GM19043 (cell line): Measurements from ENCODE around the gene MRPL37.

Experiments
- ATAC-seq: cut with Tn5 transposase; IDR thresholded peaks from one replicate; pipeline ENCODE4 v1.9.1; 2021; ENCODE audit warnings: low read depth; ENCODE audit not compliant: unreplicated experiment

Gene MRPL37

DNA sequence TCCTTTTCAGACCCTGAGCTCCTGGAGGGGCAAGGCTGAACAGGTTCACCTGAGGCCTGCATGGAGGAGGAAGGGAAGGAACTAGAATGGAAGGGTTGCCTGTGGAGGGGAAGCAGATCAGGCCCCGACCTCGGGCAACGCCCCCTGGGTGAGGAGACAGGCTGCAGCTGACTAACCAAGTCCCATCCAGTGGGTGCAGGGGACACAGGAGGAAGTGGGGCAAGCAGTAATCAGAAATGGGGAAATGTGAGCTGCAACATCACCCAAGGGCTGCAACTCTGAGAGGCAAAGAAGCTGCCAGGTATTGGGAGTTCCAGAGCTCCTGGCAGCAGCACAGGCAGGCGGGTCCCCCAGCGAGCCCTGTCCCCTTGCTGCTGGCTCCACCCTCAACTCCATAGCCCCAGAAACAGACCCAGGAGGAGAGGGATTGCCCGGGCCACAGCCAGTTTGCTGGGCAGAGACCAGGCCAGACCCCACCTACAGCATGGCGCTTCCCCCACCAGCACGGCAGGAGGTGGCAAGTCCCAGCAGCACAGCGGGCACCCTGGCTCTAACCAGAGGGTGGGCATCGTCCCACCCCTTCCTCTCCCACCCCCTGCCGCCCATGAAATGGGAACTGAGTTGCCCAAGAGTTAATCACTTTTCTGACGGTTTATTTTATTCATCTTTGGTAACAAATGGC, 38.5 kb downstream of the MRPL37 start:
- no peak for ATAC-seq

DNA sequence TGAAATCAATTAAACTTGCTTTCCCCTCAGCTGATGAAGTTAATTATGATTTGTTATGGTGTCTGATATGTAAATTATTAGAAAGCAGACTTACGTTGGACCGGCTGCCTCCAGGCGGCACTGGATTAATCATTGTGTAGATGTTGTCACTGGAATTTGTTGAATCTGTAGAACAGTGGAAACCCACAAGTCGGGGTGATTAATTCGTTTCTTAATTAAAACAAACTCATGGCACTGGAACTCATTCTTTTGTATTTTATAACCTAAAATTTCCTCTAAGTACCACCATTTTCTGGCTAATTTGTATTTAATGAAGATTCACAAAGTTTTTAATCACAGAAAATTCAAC, 39.0 kb downstream of the MRPL37 start:
- ATAC-seq: no peak

DNA sequence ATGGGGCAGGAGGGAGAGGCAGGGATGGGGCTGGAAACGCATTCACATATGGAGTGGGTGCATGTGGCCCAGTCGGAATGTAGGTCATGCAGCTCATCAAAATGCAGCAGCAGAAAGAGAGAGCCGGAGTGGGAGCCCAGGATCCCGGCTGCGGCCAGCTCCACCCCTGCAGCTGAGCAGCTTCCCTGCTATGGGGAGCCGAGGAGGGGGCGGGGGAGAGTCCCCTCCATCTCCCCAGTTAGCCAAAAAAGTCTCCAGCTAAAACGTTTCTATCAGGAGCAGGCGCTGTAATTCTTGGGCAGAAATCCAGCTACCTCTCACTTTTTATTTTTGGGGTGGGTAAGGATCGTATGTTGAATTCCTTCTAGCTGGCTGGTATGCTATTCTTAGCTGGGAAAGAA, 39.7 kb downstream of the MRPL37 start:
- ATAC-seq: no peak

DNA sequence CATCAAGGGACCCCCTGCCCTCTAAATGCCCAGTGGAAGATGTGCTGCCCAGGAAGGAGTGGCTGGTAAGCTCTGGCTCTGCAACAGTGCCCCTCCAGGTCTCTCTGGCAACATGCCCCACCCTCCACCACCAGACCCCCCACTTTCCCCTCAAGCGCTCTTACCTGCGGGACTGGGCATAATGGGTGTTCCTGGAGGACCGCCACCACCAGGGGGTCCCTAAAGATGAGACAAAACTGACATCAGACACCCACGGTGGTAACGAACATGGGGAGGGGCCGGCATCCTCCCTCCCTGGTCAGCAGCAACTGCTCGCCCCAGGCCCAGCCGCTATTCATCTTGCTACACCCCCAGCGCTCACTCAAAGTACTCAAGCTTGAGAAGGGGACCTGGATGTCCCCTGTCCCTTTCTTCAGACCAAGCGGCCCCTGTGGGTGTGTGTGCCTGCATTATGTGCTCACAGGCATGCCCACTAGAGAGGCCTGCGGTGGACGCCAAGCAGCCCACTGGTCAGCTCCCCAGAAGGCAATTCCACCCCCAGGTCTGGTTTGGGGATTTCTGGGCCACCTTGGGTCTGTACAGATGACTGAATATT, 40.9 kb downstream of the MRPL37 start:
- ATAC-seq: no peak

DNA sequence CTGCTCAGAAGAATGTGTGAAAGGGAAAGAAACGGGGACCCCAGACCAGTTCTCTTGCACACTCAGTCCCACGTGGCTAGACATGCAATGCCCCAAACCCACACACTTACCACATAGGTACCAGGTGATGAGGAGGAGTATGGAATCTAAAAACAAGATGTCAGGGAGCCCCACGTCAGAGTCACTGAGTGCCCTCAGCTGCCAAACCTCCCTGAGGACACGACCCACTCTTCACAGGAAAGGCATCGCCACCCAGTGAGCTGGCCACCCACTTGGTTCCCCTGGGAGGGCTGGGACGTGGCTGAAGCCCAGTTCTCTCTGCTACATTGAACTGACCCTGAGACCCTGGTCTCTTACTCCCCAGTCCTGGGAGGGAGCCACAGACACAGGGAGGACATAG, 41.4 kb downstream of the MRPL37 start:
- no peak for ATAC-seq

DNA sequence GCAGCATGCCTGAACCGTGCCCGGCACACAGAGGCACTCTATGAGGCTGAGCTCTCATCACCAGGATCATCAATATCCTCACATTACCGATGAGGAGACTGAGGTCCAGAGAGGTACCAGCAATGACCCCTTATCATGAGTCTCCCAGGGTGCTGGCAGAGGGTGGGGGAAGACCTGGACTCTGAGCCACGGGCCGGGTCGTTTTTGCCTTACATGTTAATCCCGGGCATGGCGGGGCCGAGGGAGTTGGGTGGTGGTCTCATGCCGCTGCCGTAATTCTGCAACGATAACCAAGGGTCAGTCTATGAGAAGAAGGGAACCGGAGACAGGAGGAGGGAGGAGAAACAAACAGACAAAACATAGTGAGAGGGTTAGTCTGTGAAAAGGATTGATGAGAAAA, 43.1 kb downstream of the MRPL37 start:
- no peak for ATAC-seq

DNA sequence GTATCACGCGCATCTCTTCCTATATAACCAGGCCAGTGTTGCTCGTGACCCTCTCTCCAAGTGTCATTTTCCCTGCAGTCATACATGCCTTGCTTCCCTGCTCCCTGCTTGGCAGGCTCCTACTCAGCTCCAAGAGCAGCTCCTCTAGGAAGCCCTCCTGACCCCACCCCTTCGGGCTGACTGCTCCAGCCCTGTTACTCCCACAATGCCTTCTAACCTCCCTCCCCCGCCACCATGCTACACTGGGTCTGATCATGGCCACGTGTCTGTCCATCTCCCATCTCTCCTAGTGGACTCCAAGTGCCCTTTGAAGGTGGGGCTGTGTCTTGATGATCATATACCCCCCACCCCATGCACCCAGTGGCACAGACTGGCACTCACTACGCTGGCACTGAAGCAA, 44.7 kb downstream of the MRPL37 start:
- ATAC-seq: no peak

DNA sequence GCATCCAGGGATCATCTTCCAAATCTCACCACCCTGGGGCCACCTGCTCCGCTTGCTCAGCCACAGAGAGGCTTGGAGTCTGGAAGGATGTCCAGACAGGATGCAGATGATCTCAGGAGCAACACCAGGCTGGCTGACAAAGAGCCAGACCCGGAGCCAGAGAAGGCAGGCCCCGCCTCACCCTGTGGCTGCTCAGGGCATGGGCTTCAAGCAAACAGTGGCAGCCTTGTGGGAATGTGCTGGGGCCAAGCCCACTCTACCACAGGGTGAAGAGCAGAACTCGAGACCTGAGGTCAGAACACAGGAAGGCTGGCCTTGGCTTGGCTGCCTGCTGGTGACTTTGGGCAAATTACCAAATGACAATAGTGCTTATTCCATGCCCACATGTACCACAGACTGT, 45.5 kb downstream of the MRPL37 start:
- no peak for ATAC-seq

DNA sequence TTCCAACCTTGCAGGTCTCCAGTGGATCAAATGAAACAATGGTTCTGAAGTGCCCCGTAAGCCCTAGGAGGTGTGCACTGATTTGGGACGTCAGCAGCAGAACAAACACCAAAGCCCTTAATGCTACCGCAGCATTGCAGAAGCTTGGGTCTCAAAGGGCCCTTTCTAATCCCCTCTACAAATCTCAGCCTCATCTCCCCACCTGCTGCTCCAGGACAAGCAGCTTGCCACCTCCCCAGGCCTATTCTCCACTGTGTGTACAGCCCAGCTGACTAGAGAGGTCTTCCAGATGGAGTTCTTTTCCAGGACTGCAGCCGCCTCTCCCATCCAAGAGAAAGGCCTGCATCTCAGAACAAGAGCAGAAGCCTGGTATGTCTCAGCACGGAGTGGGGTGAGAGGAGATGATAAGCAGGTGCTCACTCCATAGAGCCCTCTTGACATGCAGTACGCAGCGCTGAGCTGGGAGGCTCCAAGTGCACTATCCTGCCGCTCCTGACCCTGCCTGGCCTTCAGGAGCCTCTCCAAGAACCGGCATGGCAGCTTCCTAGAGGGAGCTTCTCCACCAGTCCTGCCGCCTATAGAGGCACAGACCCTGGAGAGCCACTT, 46.3 kb downstream of the MRPL37 start:
- no peak for ATAC-seq

DNA sequence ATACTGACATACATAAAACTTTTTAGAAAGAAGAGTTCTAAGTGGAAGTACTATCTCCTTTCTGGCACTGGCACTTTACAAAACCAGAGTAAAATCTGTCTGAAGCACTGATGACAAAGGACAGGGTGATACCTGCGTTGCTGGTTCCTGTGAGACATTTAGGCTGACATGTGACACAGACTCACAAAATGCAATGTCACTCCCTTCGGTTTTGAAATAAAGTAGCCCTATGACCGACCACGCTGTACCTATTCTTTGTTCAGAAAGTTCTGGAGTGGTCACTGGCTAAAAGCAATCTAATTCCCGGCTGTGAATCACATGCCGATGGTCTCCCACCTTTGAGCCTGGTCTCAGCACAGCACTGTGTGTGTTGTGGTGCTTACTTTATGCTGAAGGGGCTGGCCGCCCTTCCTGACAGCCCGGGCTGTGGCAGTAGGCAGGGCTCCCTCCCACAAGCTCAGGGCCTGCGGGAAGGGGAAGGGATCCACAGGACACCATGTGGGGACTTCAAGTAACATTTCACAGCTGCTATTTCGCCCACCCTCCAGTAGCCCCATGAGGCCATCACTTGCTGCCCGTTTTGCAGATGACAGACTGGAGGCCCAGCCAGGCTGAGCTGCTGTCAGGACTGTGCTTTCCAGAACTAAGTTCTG, 48.0 kb downstream of the MRPL37 start:
- no peak for ATAC-seq

DNA sequence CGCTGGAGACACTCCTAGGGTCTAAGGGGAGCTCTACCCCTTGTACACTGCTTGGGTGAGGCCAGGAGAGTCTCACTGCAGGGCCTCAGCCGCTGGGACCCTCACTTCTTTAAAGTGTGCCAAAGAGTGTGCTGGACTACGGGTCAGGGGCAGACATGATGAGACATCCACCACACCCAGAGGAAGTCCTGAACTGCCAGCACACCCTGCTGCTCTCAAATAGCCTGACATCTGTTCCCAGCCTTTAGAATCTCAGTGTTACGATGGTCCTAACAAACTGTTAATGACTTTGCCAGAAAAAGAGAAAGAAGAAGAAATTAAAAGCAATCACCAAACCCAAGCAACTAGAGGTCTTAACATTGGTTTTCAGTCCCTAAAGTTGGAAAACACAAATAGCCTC, 49.0 kb downstream of the MRPL37 start:
- ATAC-seq: no peak

DNA sequence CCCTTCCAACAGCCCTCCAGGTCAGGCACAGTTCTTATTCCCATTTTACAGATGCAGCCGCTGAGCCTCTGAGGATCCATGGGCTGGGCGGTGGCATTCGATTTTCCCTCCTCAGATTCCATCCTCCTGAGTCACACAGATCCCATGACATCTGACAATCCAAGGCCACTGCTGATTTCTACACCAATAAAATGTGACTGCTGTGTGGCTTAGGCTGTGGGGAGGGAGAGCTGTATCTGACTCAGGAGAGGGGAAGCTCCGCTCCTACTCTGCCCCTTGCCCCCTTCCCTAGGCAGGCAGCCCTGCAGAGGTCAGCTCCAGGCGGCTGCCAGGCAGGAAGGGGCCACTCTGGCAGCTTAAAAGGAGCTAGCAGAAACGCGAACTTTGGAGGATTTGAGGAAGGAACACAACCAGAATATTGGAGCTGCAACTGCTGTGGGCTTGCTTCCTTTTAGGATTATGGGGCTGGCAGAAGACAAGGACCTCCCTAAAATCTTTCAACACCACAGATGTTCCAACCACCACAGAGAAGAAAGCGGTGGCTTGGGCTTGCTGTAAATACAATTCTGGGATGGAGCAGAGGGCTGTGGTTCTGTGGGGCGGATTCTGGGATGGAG, 50.0 kb downstream of the MRPL37 start:
- no peak for ATAC-seq

DNA sequence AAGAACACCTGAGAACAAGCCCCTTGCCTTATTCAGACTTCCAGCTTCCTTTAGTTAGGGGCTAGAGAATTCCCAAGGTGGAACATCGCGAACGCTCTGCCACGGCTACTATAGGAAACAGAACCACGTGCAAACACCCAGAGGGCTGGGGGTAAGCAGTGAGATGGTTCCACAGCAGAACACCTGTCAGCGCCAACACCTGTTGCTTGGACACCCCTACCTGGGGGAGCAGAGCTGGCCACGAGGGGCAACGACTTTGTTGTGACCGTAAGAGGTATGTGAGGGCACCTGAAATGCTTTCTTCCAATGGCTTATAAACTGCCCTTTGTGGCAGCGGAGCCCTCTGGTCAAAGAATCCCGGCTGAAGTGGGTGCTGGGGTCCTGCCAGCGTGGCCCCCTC, 50.7 kb downstream of the MRPL37 start:
- no peak for ATAC-seq

DNA sequence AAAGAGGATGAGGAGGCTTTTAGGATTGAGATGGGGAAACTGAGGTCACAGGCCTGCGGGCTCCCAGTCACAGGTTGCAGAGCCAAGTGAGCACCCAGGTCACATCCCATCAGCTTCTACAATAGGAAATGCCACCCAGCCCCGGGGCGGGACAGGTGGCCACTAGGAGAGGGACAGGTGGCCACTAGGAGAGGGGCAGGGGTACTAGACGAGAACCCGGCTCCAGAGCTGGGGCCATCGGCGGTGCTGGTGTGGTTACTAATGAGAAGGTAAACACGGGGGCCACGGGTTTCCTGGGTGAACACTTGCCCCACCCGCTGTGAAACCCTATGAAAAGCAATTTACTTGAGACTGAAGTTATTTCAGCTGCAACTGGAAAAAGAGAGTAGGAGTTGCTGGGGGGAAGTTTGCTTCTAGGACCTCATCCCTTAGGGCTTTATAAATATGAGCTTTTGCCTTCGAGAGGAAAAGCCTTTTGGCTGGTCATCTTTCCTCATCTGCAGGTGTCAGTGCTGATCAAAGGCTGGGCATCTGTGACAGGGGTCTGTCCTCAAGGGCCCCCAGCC, 52.5 kb downstream of the MRPL37 start:
- no peak for ATAC-seq

DNA sequence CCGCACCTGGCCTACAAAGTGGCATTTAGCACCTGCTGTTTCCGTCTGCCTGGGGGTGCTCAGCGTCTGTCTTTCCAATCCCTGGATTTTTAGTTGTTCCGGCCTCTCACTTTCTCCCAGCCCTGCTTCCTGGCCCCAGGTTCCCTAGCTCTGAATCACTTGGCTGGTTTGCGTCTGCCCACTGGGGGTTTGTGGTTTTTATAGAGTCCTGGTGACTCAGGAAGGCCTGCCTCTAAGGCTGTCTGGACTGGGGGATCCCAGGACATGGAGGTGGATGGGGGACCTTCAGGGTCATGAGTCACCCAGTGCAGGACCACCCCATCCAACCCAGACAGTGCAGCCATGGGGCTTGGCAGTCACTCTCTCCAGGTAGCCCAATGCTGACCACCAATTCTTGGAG, 53.5 kb downstream of the MRPL37 start:
- ATAC-seq: no peak

DNA sequence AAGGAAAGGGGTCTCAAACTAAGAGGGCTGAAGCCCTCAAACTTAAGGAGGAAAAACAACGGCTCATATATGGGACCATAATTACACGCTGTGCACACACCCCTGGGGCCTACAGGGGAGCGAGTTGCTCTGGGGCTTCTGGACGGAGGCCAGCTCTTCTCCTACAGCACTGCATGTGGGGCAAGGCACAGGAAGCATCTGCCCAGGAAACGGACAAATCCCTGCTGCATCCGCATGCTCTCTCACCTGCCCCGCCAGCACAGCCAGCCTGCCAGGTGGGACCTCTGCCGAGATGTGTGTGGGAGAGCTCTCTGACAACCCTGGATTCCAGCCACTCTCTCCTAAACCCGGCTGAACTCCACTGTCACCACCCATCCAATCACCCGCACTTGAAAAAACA, 54.1 kb downstream of the MRPL37 start:
- ATAC-seq: no peak

DNA sequence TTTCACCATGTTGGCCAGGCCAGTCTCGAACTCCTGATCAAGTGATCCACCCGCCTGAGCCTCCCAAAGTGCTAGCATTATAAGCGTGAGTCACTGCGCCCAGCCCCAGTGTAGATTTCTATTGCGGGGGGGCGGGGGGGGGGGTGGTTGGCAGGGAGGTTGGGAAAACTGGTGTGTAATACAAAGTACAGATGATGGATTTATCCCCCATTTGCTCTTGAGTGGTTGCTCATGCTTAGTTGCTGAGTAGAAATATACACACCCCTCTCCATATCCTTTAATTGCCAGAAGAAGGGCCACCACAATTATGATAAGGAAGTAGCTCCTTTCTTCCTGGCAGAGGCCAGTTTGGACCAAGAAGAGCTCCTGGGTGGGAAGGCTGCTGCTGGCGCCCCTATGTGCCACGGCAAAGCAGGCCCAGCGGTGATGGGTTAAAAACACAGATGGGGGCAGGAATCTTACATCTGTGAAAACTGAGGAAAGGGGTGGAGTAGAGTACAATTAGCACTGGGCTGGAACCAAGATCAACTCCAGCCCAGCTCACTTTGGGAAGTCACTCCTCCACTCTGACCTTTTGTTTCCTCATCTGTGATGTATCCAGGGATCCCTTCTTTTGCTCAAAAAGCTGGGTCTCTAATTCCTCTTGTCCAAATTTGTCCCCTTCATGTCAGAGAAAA, 55.2 kb downstream of the MRPL37 start:
- no peak for ATAC-seq

DNA sequence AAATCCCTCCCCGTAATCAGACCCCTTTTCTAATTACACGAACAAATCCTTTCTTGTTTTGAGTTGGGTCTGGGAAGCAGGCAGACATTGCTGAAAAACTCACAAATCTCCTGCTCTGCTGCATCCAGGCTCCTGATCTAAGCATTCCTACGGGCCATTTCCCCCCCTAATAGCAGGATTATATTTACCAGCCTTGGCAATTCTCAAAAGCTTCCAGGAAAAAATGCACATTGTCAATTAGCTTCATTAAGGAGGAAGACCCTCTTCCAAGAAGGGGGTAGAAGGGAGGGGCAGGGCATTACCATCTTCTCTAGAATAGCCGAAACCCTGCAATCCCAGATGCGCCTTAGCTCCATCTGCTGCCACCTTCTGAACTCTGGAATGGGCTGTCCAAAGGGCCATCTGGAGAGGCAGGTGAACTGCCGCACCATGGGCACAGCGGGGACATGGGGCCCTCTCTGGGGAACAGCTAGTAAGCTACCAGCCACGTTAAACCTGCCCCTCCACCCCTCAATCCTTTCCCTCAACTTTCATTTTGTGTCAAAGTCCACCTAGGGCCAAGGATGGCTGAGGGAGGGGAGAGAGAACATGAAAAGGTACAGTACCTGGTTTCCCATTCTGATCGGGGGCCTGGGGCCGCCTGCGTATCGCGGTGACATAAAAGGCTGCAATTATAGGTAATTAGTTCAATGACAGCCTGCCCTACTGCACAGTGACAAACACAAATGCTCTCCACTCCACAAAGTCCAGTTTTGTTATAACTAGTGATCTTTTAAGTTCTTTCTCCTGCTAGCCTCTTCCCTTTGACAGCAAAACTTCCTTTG, 56.8 kb downstream of the MRPL37 start:
- no peak for ATAC-seq

DNA sequence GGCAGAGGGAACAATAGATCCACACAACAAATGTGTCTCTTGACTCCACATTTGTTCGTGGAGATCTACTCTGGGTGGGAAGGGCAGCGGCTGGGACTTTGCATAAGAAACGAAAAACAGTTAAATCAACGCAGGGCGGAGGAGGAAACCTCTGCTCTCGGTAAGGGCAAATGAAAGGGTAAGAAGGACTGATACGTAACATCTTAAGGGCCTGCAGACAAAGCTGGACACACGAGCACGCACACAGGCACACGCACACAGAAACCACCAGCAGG, 57.3 kb downstream of the MRPL37 start:
- no peak for ATAC-seq

DNA sequence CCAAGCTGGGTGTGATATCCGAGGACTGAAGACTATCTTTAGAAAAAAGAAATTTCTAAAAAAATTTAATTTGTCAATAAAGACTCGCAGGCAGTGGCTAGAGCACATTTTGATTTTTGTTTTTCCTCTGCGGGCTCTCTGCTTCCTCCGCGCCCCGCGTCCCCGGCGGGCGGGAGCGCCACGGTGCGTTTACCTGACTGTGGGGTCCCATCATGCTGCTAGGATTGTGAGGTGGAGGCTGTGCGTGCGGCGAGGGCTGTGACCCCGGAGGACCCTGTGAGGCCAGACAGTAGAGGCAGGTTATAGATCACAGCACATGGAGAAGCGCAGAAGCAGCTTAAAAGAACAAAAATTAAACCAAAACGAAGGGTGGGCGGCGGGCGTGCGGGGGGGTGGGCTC, 57.9 kb downstream of the MRPL37 start:
- no peak for ATAC-seq
